CD4-positive, alpha-beta memory T cell (primary cell): Measurements from ENCODE around the gene ADGRG7. TPM values are rescaled to one million over a fixed set of nuclear protein-coding genes. Genes with fewer than 3 reads are reported as not detected.

Experiments used
- CTCF ChIA-PET: fragments of 350-600 bp; sonication (Branson Sonifier 250); formaldehyde crosslinking; loops from one replicate; lab custom pipeline; 2021; ENCODE audit warnings: inconsistent platforms; ENCODE audit not compliant: partially characterized antibody; lab: Charles Lee
- POLR2A ChIA-PET: fragments of 350-600 bp; sonication (Branson Sonifier 250); formaldehyde crosslinking; loops from one replicate; lab custom pipeline; 2021; ENCODE audit not compliant: partially characterized antibody; lab: Charles Lee
- DNase-seq, 5 donors: peaks; one replicate each; pipeline versions ENCODE4 v3.0.0 to v3.0.0-alpha.2; 2020 to 2022; ENCODE audit warnings: mixed read lengths in 1 of 5
- H3K27ac ChIP-seq: one replicate; pipeline ENCODE4 v1.7.0; 2013; ENCODE audit warnings: low read depth, low read length
- H3K27me3 ChIP-seq: 2 replicates; pipeline ENCODE4 v1.7.0; 2013; ENCODE audit warnings: mild to moderate bottlenecking, low read length, moderate library complexity; ENCODE audit not compliant: insufficient read depth
- H3K36me3 ChIP-seq: 2 replicates; pipeline ENCODE4 v1.7.0; 2013; ENCODE audit warnings: mild to moderate bottlenecking, low read length, moderate library complexity; ENCODE audit not compliant: insufficient read depth
- H3K4me1 ChIP-seq: 2 replicates; pipeline ENCODE4 v1.7.0; 2013; ENCODE audit warnings: mild to moderate bottlenecking, low read length, moderate library complexity; ENCODE audit not compliant: insufficient read depth
- H3K4me3 ChIP-seq, 2 donors: one replicate each; pipeline ENCODE4 v1.7.0; 2013; ENCODE audit warnings: low read length in 2 of 2, mild to moderate bottlenecking in 1 of 2
- H3K9me3 ChIP-seq, 2 donors: one replicate each; pipeline ENCODE4 v1.7.0; 2013; ENCODE audit warnings: low read length in 2 of 2, control low read depth in 1 of 2; ENCODE audit not compliant: control insufficient read depth in 1 of 2
- H3K27ac Mint-ChIP-seq, 7 donors: one replicate each; pipeline ENCODE4 v1.8.0; 2020 to 2021; ENCODE audit warnings: mixed read lengths in 7 of 7, mild to moderate bottlenecking in 6 of 7, inconsistent platforms in 3 of 7, moderate library complexity in 3 of 7
- H3K27me3 Mint-ChIP-seq, 2 donors: one replicate each; pipeline ENCODE4 v1.8.0; 2020 to 2021; ENCODE audit warnings: mixed read lengths in 2 of 2
- H3K36me3 Mint-ChIP-seq, 2 donors: one replicate each; pipeline ENCODE4 v1.8.0; 2020 to 2021; ENCODE audit warnings: mixed read lengths in 2 of 2, inconsistent platforms in 1 of 2, mild to moderate bottlenecking in 1 of 2
- H3K4me1 Mint-ChIP-seq, 4 donors: one replicate each; pipeline ENCODE4 v1.8.0; 2020 to 2021; ENCODE audit warnings: mixed read lengths in 4 of 4, mild to moderate bottlenecking in 1 of 4
- H3K4me3 Mint-ChIP-seq, 8 donors: one replicate each; pipeline ENCODE4 v1.8.0; 2020 to 2021; ENCODE audit warnings: mixed read lengths in 8 of 8, mild to moderate bottlenecking in 7 of 8, moderate library complexity in 6 of 8, inconsistent platforms in 3 of 8
- H3K9me3 Mint-ChIP-seq, 8 donors: one replicate each; pipeline ENCODE4 v1.8.0; 2020 to 2021; ENCODE audit warnings: mixed read lengths in 8 of 8, mild to moderate bottlenecking in 5 of 8, inconsistent platforms in 3 of 8, moderate library complexity in 1 of 8
- intact Hi-C: fragments of 100-400 bp; cut with micrococcal nuclease; formaldehyde crosslinking; loops from one replicate; pipeline ENCODE4 v1.15.1; 2023
- polyA plus RNA-seq, 2 donors: library from polyadenylated mRNA; unstranded; fragments of 300-500 nt; fragmentation: Illumina TruSeq; gene quantifications; one replicate each; pipeline ENCODE4 v1.2.3, GENCODE V29; 2021
- total RNA-seq, 2 experiments: library from RNA; stranded (reverse); gene quantifications; one replicate each; pipeline ENCODE4 v1.2.3, GENCODE V29; 2021

Gene ADGRG7
- total and polyA plus RNA-seq, 4 experiments from 2014 or later = not detected

GRCh38 chr3:100700708-100701107 is 91.3 kb downstream of the ADGRG7 start:
- Histone ChIP-seq H3K36me3 (no peaks in the 10 kb centered on the region), H3K27ac (no peak overlapping the region), H3K4me3 (no peak overlapping the region), H3K4me1 (no peaks in the 10 kb centered on the region), H3K9me3 (no peaks in the 10 kb centered on the region), H3K27me3 (no peaks in the 10 kb centered on the region)
- DNase-seq = no peak
- POLR2A ChIA-PET = no interaction called here
- intact Hi-C loops = no loop called here
- Mint-ChIP-seq H3K27ac (no peak overlapping the region), H3K9me3 (peaks cover 0 to 4% (median 0%) of the 10 kb centered on the region in 8 donors), H3K36me3 (peaks cover 0 to 3% of the 10 kb centered on the region in 2 donors), H3K4me1 (no peaks in the 10 kb centered on the region), H3K4me3 (no peak overlapping the region), H3K27me3 (peaks cover 25 to 31% of the 10 kb centered on the region in 2 donors)
- CTCF ChIA-PET = no interaction called here

- Mint-ChIP-seq H3K27me3 (peaks cover 16 to 20% of the 10 kb centered on the region in 2 donors), H3K36me3 (peaks cover 0 to 4% of the 10 kb centered on the region in 2 donors), H3K4me3 (no peak overlapping the region), H3K9me3 (peaks cover 0 to 4% (median 0%) of the 10 kb centered on the region in 8 donors), H3K4me1 (no peaks in the 10 kb centered on the region), H3K27ac (no peak overlapping the region)
- Histone ChIP-seq H3K9me3 (no peaks in the 10 kb centered on the region), H3K36me3 (no peaks in the 10 kb centered on the region), H3K4me3 (no peak overlapping the region), H3K27ac (no peak overlapping the region), H3K4me1 (no peaks in the 10 kb centered on the region), H3K27me3 (no peaks in the 10 kb centered on the region)
- no peak for DNase-seq
- CTCF ChIA-PET = no interaction called here
- POLR2A ChIA-PET = no interaction called here
- intact Hi-C loops = no loop called here
These were observed 92.9 kb downstream of the ADGRG7 start for GRCh38 chr3:100702082-100702979.

GRCh38 chr3:100702980-100703345 is 93.6 kb downstream of the ADGRG7 start:
- peaks cover 0 to 2% (median 0%) of the 10 kb centered on the region in 4 donors for H3K4me1 Mint-ChIP-seq
- DNase-seq = no peak
- no peak overlapping the region for H3K4me3 Mint-ChIP-seq
- ChIA-PET POLR2A (no interaction called here), CTCF (no interaction called here)
- no peak overlapping the region for H3K27ac Mint-ChIP-seq
- intact Hi-C loops = no loop called here
- H3K9me3 Mint-ChIP-seq = peaks cover 0 to 4% (median 0%) of the 10 kb centered on the region in 8 donors
- H3K27ac ChIP-seq = no peak overlapping the region
- no peaks in the 10 kb centered on the region for H3K27me3 ChIP-seq
- H3K4me3 ChIP-seq = no peak overlapping the region
- no peaks in the 10 kb centered on the region for H3K36me3 ChIP-seq
- peaks cover 0 to 4% of the 10 kb centered on the region in 2 donors for H3K36me3 Mint-ChIP-seq
- H3K4me1 ChIP-seq = no peaks in the 10 kb centered on the region
- no peaks in the 10 kb centered on the region for H3K9me3 ChIP-seq
- H3K27me3 Mint-ChIP-seq = peaks cover 16 to 20% of the 10 kb centered on the region in 2 donors

GRCh38 chr3:100703865-100704264 is 94.5 kb downstream of the ADGRG7 start:
- peaks cover 6% of the 10 kb centered on the region for H3K4me1 ChIP-seq
- peaks cover 5 to 11% (median 5%) of the 10 kb centered on the region in 4 donors for H3K4me1 Mint-ChIP-seq
- DNase-seq = no peak
- POLR2A ChIA-PET = no interaction called here
- peaks cover 0 to 4% (median 0%) of the 10 kb centered on the region in 8 donors for H3K9me3 Mint-ChIP-seq
- CTCF ChIA-PET = no interaction called here
- H3K36me3 Mint-ChIP-seq = peaks cover under 1 to 4% of the 10 kb centered on the region in 2 donors
- H3K27me3 Mint-ChIP-seq = peaks cover 13% of the 10 kb centered on the region in 2 donors
- no peak overlapping the region for H3K4me3 Mint-ChIP-seq
- H3K27me3 ChIP-seq = no peaks in the 10 kb centered on the region
- intact Hi-C loops = no loop called here
- H3K9me3 ChIP-seq = no peaks in the 10 kb centered on the region
- no peak overlapping the region for H3K4me3 ChIP-seq
- no peaks in the 10 kb centered on the region for H3K36me3 ChIP-seq
- no peak overlapping the region for H3K27ac Mint-ChIP-seq
- H3K27ac ChIP-seq = no peak overlapping the region

GRCh38 chr3:100706365-100706764 is 97.0 kb downstream of the ADGRG7 start:
- peaks cover 14 to 26% (median 17%) of the 10 kb centered on the region in 4 donors for H3K4me1 Mint-ChIP-seq
- intact Hi-C loops = loop anchor here (5.0 kb wide), 2 partner anchors 114 to 889 kb away; partner anchors contain the start of gene CMSS1
- no peak overlapping the region for H3K27ac Mint-ChIP-seq
- H3K9me3 Mint-ChIP-seq = peaks cover 0 to 4% (median 0%) of the 10 kb centered on the region in 8 donors
- no peak for DNase-seq
- peaks cover 21% of the 10 kb centered on the region for H3K4me1 ChIP-seq
- H3K27ac ChIP-seq = no peak overlapping the region
- H3K4me3 ChIP-seq = no peak overlapping the region
- H3K36me3 Mint-ChIP-seq = peaks cover 7 to 10% of the 10 kb centered on the region in 2 donors
- H3K9me3 ChIP-seq = no peaks in the 10 kb centered on the region
- POLR2A ChIA-PET = no interaction called here
- H3K4me3 Mint-ChIP-seq = no peak overlapping the region
- no peaks in the 10 kb centered on the region for H3K27me3 ChIP-seq
- peaks cover 3 to 6% of the 10 kb centered on the region in 2 donors for H3K27me3 Mint-ChIP-seq
- no peaks in the 10 kb centered on the region for H3K36me3 ChIP-seq
- CTCF ChIA-PET = interaction anchor here (1.0 to 1.4 kb wide), 2 partner anchors 9 to 117 kb away, joined by 3 to 4 read pairs; no protein-coding TSS in a partner anchor

- peak in 1 of 5 donors; percentile 0 for DNase-seq
- peaks cover 39% of the 10 kb centered on the region for H3K4me1 ChIP-seq
- peak overlapping the region; percentile 88 to 94 (median 92) for H3K4me3 Mint-ChIP-seq
- H3K27me3 ChIP-seq = no peaks in the 10 kb centered on the region
- ChIA-PET POLR2A (interaction anchor here (0.7 to 2.0 kb wide), 6 partner anchors 43 to 978 kb away, joined by 3 to 7 read pairs (median 4); partner anchors contain the start of genes LNP1, PCNP, RPL24 and TOMM70), CTCF (interaction anchor here (1.5 kb wide), 1 partner anchor 53 kb away, joined by 3 read pairs; no protein-coding TSS in a partner anchor)
- peak overlapping the region; percentile 95 for H3K27ac ChIP-seq
- peak overlapping the region; percentile 96 to 99 (median 98) for H3K27ac Mint-ChIP-seq
- peaks cover 30 to 49% (median 36%) of the 10 kb centered on the region in 4 donors for H3K4me1 Mint-ChIP-seq
- H3K36me3 ChIP-seq = no peaks in the 10 kb centered on the region
- H3K9me3 ChIP-seq = no peaks in the 10 kb centered on the region
- H3K36me3 Mint-ChIP-seq = peaks cover 9 to 21% of the 10 kb centered on the region in 2 donors
- H3K9me3 Mint-ChIP-seq = peaks cover 0 to 4% (median 0%) of the 10 kb centered on the region in 8 donors
- H3K4me3 ChIP-seq = peak overlapping the region in 1 of 2 donors; percentile 67
- no peaks in the 10 kb centered on the region for H3K27me3 Mint-ChIP-seq
- intact Hi-C loops = loop anchor here (2.0 to 5.0 kb wide), 4 partner anchors 18 to 891 kb away; partner anchors contain the start of genes CMSS1 and NIT2
These were observed 99.2 kb downstream of the ADGRG7 start for GRCh38 chr3:100708644-100708988.
